Fibroblast of mammary gland (primary cell): ENCODE measurements around the gene ABCB8.

Experiments
- DNase-seq: peaks from one replicate; pipeline ENCODE4 v3.0.0-alpha.2; 2010; ENCODE audit warnings: low read depth
- H3K4me3 ChIP-seq: 2 replicates; pipeline ENCODE4 v1.5.1; 2011; ENCODE audit warnings: low read depth, mild to moderate bottlenecking, low read length, moderate library complexity; ENCODE audit not compliant: control insufficient read depth
- CTCF ChIP-seq: conservative IDR thresholded peaks from 2 replicates; pipeline ENCODE4 v1.5.1; 2011; ENCODE audit warnings: low read depth, low read length, inconsistent platforms; ENCODE audit not compliant: control insufficient read depth, insufficient read depth

Gene ABCB8

DNA sequence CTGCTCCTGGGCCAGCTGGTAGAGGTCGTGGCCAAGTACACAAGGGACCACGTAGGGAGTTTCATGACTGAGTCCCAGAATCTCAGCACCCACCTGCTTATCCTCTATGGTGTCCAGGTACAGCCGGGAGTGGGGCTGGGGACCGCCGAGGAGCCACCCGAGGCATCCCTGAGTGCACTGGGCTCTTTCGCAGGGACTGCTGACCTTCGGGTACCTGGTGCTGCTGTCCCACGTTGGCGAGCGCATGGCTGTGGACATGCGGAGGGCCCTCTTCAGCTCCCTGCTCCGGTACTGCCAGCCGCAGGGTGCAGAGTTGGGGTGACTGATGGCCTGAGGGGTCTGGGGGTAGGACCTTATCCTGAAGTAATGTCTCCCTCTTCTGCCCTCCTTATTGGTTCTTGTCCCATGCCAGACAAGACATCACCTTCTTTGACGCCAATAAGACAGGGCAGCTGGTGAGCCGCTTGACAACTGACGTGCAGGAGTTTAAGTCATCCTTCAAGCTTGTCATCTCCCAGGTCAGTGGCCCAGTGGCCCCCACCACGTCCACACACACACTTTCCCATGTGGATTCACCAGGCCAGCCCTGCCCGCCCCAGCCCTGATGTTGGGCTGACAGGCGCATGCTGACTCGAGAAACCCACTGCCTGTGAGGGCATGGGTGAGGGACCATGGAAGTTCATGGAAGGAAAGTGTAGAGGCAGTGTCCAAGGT, 6.2 kb downstream of the ABCB8 start:
- no peak for TF ChIP-seq CTCF
- H3K4me3 ChIP-seq = no peak overlapping the region
- DNase-seq = no peak

DNA sequence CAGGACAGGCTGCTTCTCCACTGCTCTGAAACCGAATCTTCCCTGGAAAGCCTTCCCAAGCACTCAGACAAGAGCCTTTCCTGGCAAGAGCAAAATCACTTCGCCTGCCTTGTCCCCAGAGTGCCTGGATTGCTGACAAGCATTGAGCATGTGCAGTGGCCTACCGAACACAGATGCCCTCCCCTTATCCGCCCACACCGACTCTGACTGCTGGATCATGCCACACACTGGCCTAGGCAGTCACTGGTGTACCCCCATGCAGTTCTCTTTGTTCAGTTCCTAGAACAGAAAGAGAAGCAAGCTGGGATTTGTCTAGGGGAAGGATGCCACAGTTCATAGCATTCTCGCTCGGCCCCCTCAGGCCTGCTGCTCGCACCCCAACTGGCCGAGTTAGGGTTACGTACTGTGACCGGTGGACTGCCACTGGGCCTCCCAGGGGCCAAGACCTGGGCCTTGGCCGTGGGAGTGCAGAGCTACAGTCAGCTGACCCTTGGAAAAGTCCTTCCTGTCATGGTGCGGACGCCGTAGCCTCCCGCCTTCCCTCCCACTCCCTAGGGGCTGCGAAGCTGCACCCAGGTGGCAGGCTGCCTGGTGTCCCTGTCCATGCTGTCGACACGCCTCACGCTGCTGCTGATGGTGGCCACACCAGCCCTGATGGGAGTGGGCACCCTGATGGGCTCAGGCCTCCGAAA, 6.9 kb downstream of the ABCB8 start:
- no peak for TF ChIP-seq CTCF
- no peak for DNase-seq
- no peak overlapping the region for H3K4me3 ChIP-seq

GRCh38 chr7:151035902-151036301, 7.7 kb downstream of the ABCB8 start:
- no peak for TF ChIP-seq CTCF
- DNase-seq = no peak
- no peak overlapping the region for H3K4me3 ChIP-seq

DNA sequence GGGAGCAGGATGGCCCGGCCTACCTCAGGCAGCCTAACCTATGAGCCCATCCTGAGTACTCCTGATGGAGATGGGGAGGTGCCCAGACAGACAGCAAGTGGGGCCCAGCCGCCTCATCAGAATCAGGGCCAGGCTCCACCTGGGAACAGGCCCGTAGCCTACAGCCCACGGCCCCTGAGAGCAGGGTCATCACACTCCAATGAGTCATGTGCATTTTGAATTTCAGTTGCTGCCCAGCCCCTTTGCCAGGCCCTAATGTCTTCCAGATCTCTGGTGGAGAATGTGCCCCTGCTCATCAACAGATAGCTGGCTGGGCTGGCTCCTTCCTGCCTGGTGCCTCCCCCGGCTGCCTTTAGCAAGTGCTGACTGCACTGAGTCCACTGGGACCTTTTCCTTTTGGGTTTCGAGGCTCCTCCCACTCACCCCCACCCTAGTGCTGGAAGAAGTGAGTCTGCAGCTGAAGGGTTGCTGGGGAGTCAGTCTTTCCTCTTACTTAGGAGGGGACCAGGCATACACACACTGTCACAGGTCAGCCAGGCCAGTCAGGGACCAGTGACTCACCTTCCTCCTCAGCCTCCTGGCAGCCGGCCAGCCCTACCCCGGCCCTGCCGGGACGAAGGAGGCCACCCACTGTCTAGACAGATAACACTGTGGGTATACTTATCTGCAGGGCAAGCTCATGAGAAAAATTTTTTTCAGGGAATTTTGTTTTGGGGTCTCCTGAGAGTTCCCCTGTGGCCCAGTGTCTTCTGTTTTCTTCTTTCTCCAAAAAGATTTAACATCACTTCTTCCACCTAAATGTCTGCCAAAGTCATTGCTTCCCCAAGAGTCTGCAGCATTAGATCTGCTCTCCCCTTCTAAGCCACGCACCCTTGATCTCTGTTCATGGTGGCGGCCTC, 10.9 kb downstream of the ABCB8 start:
- peak; percentile 96 for DNase-seq
- H3K4me3 ChIP-seq = no peak overlapping the region
- TF ChIP-seq CTCF = no peak

DNA sequence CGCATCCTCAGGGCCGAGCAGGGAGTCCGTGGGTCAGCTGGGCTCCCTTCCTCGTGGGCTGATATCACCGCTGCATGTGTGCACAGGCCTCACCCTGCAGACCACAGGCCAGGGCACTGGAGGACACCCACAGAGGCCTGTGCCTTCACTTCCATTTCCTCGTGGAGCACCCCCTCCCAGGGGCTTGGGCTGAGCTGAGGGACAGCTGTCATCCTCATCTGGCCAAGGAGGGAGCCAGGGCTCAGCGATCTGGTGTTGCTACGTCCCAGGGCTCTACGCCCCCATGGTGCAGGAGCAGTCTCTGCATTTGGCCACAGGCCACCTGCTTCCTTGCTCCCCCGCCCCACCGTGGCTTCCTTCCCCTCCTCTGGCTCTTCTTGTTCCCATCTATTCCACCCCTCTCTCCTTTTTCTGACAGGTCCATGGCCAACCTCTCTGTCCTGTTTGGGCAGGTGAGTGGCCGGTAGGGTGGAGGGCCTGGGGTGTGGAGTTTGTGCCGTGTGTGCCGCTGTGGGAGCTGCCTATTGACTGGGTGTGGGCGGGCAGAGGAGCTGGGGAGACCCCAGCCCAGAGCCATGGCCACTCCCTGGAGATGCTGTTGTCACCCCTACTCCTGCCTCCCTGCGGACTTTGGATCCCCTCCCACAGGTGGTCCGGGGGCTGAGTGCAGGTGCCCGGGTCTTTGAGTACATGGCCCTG, 11.7 kb downstream of the ABCB8 start:
- TF ChIP-seq CTCF = no peak
- no peak overlapping the region for H3K4me3 ChIP-seq
- DNase-seq = no peak
